NCI-H2227 (cell line): ENCODE measurements around the gene HOXD12.

Experiments
- DNase-seq: peaks from one replicate; lab custom pipeline; 2025; ENCODE audit not compliant: unreplicated experiment; lab: John Stamatoyannopoulos, UW

Gene HOXD12

GRCh38 chr2:176080540-176081375, 18.8 kb upstream of the HOXD12 start:
- no peak for DNase-seq

GRCh38 chr2:176081376-176081836, 18.2 kb upstream of the HOXD12 start:
- no peak for DNase-seq

DNA sequence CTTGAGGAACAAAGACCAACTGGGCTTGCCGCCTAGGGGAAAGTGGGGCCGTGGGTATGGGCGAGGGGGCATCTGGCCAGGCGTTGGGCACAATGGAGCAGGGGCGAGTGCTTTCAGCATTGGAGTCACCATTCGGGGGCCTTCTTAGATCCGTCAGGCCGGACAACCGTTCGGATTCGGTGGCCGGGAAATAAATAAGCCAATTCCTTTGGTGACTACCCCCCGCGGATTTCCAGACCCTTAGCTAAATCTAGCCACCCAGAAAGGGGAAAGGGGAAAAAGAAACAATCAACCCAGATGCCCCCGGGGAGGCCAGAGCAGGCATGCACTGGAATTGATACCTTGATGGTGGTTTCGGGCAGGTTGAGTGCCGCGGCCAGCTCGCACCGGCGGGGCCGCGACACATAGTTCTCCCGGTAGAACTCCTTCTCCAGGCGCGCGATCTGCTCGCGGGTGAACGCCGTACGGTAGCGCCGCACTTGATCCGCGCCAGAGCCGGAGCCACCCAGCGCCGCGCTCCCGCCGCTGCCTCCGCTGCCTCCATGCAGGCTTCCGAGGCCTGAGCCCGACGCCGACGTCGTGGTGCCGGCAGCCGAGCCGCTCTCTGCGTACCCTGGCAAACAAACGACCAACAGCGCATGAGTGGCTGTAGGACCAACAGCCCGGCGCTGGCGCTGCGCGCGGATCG, 17.6 kb upstream of the HOXD12 start:
- DNase-seq: no peak

- no peak for DNase-seq
Measured at GRCh38 chr2:176082525-176082823, 17.1 kb upstream of the HOXD12 start.

- DNase-seq: peak; percentile 64
Measured at GRCh38 chr2:176082824-176083751, 16.5 kb upstream of the HOXD12 start.

DNA sequence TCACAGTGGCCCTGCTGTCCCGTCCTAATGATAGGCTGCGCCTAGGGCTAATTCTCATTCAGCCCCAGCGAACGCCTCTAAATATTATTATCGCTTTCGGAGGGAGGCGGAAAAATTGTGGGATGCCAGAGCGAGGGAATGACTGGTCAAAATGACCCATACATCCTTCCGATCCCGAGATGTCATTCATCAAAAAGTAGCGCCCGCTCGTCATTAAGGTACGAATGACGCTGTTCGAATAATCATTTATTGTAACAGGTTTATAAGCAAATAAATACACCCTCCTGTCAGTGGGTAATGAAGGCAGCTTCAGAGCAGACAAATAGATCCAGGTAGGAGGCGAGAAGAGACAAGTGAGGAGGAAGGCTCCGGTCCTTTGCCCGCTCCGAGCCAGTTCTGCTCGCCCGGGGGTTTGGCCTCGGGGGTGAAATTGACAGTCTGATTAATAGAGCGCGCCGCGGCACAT, 15.8 kb upstream of the HOXD12 start, which contains the start of gene EVX2:
Gene EVX2 (minus strand): TSS at position 167 of the 466 bp plus-strand sequence. CDS start 186 bp downstream, outside the sequence.
- no peak for DNase-seq

DNA sequence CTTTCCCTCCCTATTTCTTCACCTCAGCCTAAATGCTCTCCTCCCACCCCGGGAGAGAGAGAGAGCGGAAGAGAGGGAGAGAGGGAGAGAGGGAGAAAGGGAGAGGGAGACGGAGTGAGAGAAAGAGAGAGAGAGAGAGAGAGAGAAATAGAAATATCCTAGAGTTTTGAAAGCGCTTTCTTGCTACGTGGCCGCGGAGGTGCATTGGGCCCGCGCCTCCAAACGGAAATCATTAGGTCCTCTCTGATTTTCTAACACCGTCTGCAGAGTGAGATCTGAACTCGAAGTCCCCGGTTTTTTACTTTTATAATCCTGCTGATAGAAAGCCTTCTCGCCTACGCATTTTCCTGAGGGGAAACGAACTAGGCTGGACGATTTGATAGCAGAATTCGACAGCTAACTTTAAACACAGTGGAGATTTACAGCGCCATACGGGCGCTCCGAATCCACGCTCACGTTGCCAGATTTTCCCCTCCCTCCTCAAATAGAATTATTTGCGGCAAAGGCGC, 14.9 kb upstream of the HOXD12 start:
- no peak for DNase-seq

DNA sequence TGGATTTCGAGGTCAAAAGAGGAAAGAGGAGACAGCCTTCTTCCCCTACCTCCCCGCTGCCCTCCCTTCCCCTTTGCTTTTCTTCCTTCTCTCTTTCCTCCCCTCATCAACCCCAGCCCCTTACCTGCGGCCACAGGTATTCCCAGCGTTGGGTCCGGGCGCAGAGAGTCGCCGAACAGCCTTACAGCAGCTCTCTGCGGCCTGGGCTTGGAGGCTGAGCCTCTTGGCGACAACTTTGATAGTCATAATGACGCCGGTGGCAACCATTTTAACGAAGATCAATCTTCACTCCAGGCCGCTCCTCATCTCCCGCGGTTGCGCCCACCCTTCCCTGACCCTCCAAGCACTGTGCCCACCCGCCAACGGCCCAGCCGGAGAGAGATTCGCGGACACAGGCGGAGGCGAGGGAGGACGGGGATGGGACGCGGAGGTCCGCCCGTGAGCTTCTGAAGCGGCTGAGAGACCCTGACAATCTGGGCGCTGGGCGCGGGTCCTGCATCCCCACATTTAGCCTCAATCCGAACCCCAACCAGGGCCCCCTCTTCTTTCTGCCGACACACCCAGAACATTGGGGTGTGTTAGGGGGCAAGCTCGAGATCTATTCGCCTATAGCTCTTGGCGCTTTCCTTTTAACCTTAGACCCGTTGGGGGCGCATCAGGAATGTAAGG, 14.3 kb upstream of the HOXD12 start:
- no peak for DNase-seq

GRCh38 chr2:176085861-176086771, 13.5 kb upstream of the HOXD12 start:
- peak; percentile 68 for DNase-seq

GRCh38 chr2:176087330-176088047, 12.1 kb upstream of the HOXD12 start:
- DNase-seq: no peak

DNA sequence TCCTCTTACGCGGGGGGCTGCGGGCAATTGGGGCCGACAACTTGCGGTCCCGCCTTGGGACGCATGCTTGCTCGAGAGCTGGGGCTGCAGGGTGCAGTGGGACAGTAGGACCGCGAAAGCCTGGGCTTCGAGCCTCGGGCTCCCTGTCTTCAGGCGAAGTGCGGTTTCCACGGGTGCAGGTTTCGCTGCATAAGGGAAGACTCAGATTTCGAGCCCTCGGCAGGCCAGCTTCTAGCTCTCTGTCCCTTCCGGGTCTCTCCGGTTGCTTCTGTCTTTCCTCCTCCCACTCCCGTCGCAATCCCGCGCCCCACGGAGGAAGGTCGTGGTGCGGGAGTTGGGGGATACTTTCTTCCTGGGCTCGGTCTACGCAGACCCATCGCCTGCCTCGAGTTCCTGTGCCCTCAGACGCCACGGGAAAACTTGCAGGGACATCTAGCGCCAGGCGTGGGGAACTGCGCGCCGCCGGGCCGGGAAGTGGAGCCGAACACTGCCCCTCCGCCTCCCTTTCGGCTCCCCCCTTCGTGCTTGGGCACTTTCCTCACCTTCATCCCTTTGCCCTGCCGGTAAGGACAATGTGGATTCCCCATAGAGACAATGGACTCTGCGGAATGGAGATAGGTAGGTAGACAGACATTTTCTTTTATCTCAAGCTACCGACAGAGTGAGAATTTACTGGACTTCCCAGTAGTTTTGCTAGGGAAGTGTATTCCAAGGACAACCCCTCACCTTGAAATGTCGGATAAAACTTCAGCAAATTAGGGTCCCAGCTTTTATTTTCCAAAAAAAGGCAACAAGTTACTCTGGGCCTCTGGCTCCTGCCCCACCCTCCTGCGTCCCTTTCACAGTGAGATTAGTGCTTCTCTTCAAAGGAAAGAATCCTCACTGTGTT, 11.3 kb upstream of the HOXD12 start:
- peak; percentile 80 for DNase-seq

DNA sequence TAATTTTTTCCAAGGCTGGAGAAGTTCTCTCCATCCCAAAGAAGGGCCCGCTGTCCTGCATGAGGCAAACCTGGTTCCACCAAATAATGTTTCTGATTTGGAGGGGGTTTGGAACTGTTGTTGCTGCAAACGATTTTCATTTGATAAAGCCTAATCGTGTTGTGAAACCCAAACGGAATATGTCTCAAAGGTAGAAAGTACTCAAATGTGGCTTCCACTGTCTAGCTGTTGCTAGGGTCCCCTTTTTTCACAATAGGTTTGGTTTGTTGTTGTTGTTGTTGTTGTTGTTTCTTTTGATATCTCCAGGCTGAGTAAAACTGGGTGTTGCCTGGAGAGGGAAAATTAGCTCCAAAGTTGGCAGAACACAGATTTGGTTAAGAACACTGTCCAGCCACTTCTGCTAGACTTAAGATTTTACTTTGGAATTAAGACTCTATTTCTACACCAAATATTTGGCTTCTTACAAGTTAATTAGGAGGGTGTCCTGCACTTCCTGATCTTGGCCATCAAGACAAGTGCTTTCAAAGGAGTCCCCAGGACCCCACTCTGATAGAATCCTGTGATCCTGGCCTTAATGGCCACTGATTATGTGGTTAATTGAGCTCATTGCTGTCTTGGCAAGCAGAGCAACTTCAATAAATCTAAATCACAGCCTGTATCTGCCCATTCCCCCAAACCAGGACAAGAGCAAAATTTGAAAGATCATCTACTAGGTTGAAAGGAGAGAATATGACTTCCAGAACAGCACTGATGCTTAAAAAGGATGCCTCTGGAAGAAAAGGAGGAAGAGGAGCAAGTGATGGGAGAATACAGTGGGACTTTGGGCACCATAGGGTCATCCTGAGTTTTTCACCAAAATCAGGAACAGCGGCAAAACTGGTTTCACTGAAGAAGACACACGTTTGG, 10.4 kb upstream of the HOXD12 start:
- no peak for DNase-seq

DNA sequence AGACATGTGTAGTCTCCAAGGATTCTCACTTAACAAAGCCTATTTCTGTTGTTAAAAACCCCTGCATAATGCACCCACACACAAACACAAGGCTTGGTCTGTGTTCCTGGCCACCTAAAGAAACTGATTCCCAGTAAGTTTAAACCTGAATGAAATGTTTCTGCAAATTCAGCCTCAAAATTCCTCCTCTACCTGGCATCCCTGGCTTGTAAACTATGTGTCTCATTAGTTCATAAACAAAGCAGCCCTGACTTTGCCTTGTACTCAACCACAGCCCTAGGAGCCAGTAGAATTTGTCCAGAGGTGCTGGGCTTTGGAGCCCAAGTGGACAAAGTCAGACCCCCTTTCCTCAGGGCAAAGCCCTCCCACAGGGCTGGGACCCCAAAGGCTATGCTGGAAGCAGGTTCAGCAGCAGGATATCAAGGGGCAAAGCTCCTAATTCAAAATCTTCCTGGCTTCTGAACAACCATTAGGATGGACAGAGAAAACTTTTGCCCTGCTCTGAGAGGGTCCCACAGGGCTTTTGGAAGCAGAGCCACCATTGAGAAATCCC, 9.7 kb upstream of the HOXD12 start:
- no peak for DNase-seq

DNA sequence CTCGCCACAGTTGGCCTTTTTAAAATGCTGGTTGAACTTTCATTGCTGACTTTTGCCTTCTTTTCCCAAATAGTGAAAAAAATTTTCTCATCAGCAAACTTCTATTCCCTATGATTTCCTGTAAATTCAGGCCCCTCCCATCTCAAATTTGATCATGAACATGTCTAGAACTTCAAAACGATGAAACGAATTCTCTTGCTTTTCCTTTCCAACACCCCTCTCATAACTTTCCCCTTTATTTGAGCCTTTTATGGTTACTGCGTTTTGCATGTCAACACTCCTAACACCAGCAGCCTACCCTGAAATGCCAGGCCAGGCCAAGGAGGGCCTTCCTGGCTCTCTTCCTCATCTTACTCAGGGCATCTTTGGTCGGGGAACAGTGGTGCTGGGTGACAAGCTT, 8.7 kb upstream of the HOXD12 start:
- no peak for DNase-seq

- peak; percentile 56 for DNase-seq
Measured at GRCh38 chr2:176091329-176092258, 8.0 kb upstream of the HOXD12 start.
